ENCODE results near the gene SCN5A. TPM values are rescaled to one million over a fixed set of nuclear protein-coding genes. Genes with fewer than 3 reads are reported as not detected.

SCN5A gene
- not detected in 2 replicates for total RNA-seq (2014; rRNA removed; shearing (Covaris generic))

- DNase-seq (ENCODE audit: low spot score), result no peak
Measured at GRCh38 chr3:38649500-38650247, at the start of gene SCN5A. Gene SCN5A, minus strand, starts transcription at chr3:38649687. Its CDS starts 16,380 bp downstream, at chr3:38633307.

- DNase-seq (ENCODE audit: low spot score), result no peak
Measured at GRCh38 chr3:38698760-38699159, 49.3 kb upstream of the SCN5A start.

- DNase-seq (ENCODE audit: low spot score), result no peak
Measured at GRCh38 chr3:38698061-38698460, 48.6 kb upstream of the SCN5A start.

GRCh38 chr3:38696034-38696433, 46.5 kb upstream of the SCN5A start:
- no peak for DNase-seq (ENCODE audit: low spot score)

GRCh38 chr3:38690185-38690584, 40.7 kb upstream of the SCN5A start:
- DNase-seq (ENCODE audit: low spot score), result no peak

GRCh38 chr3:38689774-38690173, 40.3 kb upstream of the SCN5A start:
- DNase-seq (ENCODE audit: low spot score), result no peak

GRCh38 chr3:38689346-38689745, 39.9 kb upstream of the SCN5A start:
- DNase-seq (ENCODE audit: low spot score), result no peak

GRCh38 chr3:38687321-38687720, 37.8 kb upstream of the SCN5A start:
- DNase-seq (ENCODE audit: low spot score), result no peak

GRCh38 chr3:38684546-38684945, 35.1 kb upstream of the SCN5A start:
- no peak for DNase-seq (ENCODE audit: low spot score)

- no peak for DNase-seq (ENCODE audit: low spot score)
Measured at GRCh38 chr3:38669668-38670067, 20.2 kb upstream of the SCN5A start.

- peak; percentile 16 for DNase-seq (ENCODE audit: low spot score)
Measured at GRCh38 chr3:38662544-38662943, 13.1 kb upstream of the SCN5A start.

- DNase-seq (ENCODE audit: low spot score), result no peak
Measured at GRCh38 chr3:38658841-38659240, 9.4 kb upstream of the SCN5A start.

- DNase-seq (ENCODE audit: low spot score), result no peak
Measured at GRCh38 chr3:38657369-38657768, 7.9 kb upstream of the SCN5A start.

- peak; percentile 8 for DNase-seq (ENCODE audit: low spot score)
Measured at GRCh38 chr3:38655708-38656300, 6.3 kb upstream of the SCN5A start.

GRCh38 chr3:38653685-38654537, 4.4 kb upstream of the SCN5A start:
- DNase-seq (ENCODE audit: low spot score), result no peak

GRCh38 chr3:38652934-38653333, 3.4 kb upstream of the SCN5A start:
- DNase-seq (ENCODE audit: low spot score), result no peak

- peak; percentile 36 for DNase-seq (ENCODE audit: low spot score)
Measured at GRCh38 chr3:38651153-38651789, 1.8 kb upstream of the SCN5A start.

- no peak for DNase-seq (ENCODE audit: low spot score)
Measured at GRCh38 chr3:38650248-38650951, 913 bp upstream of the SCN5A start.

GRCh38 chr3:38648659-38649499, 608 bp downstream of the SCN5A start:
- no peak for DNase-seq (ENCODE audit: low spot score)

- DNase-seq (ENCODE audit: low spot score), result no peak
Measured at GRCh38 chr3:38648024-38648658, 1.3 kb downstream of the SCN5A start.
